G401.6 (cell line): Measurements from ENCODE around the gene TSPEAR.

ENCODE experiments used
- FAIRE-seq: peaks from 2 replicates; lab custom pipeline; 2012; peaks lifted over from hg19 to GRCh38; lab: Jason Lieb, UNC

Gene TSPEAR

GRCh38 chr21:44461005-44461404 lies 250.4 kb downstream of the TSPEAR start:
- FAIRE-seq = no peak

- no peak for FAIRE-seq
Measured at GRCh38 chr21:44460441-44460755, 251.0 kb downstream of the TSPEAR start.

DNA sequence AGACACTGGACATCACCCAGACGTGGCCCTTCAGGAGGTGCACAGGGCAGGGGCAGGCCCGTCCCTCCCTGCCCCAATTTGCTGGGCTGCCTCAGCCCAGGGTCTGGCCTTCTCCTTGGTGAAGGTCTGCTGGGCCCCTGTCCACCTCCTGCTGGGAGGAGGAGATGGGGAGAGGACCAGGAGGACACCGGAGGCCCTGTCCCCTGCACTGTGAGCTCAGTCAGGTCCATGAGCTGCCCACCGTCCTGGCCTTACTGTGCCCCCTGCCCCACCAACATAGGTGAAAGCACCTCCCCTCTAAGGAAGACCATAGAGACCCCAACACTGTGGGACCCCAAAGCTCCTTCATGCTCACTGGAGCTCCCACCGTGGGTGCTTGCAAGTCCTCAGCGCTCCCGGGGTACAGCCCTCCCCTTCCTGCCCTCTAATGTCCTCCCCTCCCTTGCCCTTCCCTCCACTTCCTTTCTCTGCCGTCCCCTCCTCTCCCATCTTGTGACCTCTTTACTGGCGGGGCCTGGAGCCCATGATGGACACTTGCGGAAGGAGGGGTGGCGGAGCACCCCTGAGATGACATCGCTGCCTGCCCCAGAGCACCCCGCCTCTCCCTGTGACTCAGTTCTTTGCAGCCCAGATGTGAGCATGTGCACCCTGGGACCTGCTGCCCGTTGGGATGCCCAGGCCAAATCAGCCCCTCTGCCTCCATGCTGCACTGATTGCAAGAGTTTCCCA lies 251.5 kb downstream of the TSPEAR start:
- no peak for FAIRE-seq

DNA sequence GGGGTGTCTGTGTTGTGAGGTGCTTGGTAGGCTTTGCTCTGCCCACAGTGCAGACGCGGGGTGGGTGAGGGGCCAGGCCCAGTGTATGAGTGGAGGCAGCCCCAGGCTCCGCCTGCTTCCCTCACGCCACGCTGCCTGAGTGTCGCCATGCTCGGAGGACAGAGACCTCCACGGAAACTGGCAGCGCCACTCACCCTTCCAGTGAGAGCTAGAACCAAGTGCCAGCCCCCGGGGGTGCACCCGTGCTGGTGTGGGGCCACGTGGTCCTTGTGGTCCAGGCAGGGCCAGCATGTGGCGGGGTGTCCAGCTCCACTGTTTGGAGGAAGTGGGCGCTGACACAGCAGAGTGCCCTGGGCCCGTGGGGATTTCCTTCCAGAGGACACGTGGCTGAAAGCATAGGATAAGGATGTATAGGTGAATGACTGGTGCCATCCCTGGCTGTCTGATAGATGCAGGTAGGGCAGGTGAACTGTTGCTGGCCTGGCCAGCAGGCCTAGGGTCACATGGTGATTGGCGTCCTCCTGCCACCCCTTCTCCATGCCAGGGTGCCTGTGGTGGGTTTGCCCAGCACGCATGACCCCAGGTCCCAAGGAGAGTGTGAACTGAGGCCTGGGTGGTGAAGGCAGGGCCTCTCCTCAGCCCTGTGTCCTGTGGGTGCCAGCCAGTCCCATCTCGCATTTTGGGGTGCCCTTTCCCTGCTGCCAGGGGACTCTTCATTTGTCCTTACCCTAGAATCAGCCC lies 252.2 kb downstream of the TSPEAR start:
- no peak for FAIRE-seq

DNA sequence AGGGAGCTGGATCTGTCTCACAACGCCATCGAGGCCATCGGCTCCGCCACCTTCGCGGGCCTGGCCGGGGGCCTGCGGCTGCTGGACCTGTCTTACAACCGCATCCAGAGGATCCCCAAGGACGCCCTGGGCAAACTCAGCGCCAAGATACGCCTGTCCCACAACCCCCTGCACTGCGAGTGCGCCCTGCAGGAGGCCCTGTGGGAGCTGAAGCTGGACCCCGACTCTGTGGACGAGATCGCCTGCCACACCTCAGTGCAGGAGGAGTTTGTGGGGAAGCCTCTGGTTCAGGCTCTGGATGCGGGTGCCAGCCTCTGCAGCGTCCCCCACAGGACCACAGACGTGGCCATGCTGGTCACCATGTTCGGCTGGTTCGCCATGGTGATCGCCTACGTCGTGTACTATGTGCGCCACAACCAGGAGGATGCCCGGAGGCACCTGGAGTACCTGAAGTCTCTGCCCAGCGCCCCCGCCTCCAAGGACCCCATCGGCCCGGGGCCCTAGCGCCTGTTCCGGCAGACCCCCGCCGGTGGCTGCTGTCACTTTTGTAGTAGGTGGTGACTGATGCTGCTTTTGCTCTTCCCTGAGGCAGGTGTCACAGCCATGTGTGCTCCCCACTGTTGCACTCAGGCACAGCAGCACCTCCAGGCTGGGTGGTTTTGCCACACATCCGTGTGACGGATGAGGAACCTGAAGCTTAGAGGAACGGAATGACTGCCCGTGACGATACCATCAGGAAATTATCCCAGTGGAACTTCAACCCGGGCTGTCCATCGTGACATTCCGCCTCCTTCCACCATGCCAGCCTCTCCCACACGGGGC lies 254.2 kb downstream of the TSPEAR start:
- no peak for FAIRE-seq

DNA sequence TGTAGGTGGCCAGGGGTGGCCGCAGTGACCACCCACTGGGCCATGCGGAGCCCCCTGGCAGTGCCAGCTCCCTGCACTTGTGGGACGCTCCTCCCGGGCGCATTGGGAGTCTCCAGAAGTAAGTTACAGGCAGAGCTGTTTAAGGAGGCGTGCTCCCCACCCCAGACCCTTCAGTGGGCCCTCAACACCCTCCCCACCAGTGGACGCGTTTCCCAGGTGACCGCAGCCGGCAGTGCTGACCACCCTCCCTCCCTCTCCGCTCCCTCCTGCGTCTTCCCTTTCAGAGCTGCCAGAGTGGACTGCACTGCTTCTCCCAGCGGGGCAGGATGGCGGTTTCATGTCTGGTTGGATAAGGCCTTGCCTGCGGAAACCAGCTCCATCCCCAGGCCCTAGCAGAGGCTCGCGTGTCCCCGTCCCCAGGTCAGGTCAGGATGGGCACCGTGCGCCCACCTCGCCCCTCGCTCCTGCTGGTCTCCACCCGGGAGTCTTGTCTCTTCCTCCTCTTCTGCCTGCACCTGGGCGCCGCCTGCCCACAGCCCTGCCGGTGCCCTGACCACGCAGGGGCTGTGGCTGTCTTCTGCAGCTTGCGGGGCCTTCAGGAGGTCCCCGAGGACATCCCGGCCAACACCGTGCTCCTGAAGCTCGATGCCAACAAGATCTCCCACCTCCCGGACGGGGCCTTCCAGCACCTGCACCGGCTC lies 255.0 kb downstream of the TSPEAR start:
- no peak for FAIRE-seq

DNA sequence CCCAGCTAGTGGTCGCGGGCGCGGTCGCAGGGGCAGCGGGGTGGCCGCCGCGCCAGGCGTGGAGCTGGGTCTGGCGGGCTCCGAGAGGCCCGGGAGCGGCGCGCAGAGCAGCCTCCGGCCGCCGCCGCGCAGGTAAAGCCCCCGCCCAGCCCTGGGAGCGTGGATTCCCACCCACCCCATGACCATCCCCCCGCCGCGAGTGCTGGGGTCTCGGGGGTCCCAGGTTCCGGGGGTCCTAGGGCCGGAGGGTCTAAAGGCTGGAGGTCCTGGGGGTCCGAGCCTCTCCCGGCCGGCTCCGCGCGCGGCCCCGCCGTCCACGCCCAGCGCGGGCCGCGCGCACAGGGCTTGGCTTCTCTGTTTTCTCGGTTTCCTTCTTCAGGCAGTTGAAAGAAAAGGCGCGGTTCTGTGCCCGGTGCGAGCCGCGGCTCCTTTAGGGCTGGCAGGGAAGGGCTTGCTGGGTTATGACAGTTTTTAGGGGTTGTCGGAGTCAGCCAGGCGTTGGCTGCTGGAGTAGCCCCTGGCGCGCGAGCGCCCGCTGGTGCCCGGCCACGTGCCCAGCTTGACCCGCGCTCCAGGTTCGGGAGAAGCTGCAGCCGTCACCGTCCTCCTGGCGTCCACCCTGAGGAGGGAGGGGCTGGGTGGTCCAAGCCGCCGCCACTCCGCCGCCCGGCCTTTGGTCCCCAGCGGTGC lies 255.7 kb downstream of the TSPEAR start:
- FAIRE-seq = no peak

- no peak for FAIRE-seq
Measured at GRCh38 chr21:44454747-44455523, 256.4 kb downstream of the TSPEAR start, which contains the start of gene LRRC3. Gene LRRC3 (plus strand): TSS chr21:44455510. CDS start chr21:44456645, 1,135 bp downstream.

DNA sequence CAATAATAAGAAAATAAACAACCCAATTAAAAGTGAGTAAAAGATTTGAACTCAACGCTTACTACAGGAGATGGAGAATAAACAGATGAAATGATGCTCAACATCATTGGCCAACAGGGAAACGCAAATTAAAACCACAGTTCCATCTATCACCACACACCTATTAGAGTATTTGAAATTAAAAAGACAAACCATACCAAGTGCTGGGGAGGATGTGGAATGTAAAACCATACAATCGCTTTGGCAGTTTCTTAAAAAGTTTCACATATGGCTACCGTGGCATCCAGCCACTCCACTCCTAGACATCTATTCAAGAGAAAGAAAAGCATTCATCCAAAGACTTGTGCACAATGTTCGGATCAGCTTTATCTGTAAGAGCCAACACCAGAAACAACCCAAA lies 257.3 kb downstream of the TSPEAR start:
- FAIRE-seq = no peak

GRCh38 chr21:44453120-44453519 lies 258.3 kb downstream of the TSPEAR start:
- no peak for FAIRE-seq

DNA sequence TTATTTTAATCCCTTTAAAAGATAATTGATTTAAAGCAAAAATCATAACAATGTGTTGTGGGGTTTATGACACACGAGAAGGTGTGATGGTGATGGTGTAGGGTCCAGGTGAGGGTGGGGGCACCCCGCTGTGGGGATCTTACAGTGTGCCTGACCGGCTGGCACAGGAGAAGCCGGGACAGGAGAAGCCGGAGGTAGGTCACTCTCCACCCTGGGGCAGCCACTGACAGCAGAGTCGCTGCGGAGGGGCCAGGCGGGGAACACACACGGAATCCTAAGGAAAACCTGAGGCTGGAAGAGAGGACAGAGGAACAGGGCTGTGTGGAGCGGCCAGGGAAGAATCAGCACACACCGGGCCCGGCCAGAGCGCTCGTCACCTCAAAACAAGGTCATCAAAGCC lies 260.4 kb downstream of the TSPEAR start:
- FAIRE-seq = no peak

DNA sequence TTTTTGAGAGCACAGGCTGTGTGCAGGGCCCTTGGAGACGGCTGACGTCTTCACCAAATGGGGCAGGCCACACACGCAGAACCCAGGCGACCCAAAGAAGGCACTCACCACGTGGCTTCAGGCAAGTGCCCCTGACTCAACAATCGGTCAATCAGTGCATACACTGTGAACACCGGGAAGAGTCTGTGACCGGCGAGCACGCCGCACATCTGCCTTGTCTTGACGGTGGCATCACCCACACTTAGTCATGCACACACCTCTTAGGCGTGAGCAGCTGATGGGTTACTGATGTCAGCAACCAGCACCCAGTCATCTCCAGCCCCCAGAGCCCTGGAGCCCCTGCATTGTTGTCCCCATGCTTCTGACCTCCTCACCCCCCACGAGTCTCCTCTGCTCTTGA lies 261.0 kb downstream of the TSPEAR start:
- no peak for FAIRE-seq

- FAIRE-seq = no peak
Measured at GRCh38 chr21:44449473-44450363, 261.7 kb downstream of the TSPEAR start.

DNA sequence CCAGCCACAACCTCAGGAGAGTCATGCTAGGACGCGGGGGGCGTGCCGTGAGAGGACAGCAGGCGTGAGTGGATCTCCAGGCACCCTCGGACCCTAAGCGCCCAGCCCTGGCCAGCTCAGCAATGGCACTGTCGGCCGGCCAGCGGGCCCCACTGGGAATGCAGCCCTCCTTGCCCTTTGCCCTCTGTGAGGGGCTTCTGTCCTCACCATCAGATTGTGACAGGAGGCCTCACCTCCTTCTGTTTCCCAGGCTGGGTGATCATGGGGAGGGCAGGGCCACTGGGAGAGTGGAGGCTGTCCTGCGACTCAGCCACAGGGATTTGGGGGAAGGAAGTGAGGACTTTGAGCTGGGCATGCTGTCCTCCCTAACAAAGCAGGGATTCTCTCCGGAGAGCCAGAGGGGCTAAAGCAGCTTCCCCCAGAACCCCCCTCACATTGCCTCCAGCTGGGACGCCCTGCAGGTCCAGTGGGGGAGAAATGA lies 262.7 kb downstream of the TSPEAR start:
- no peak for FAIRE-seq
